Activated T-cell treated with anti-CD3 and anti-CD28 coated beads for 24 hours (primary cell): Measurements from ENCODE around the gene ETAA1.
A peak's percentile ranks its signal among the peaks of the same experiment; 100 is the strongest.

Experiments used
- DNase-seq: peaks from one replicate; pipeline ENCODE4 v3.0.0-alpha.2; 2020; ENCODE audit warnings: low read depth

The ETAA1 gene

GRCh38 chr2:67397143-67397986 lies at the start of gene ETAA1:
Gene ETAA1, plus strand, starts transcription at chr2:67397333. Its CDS starts 116 bp downstream, at chr2:67397449.
- peak; percentile 90 for DNase-seq

GRCh38 chr2:67366832-67367412 lies 30.2 kb upstream of the ETAA1 start:
- no peak for DNase-seq

- DNase-seq = no peak
Measured at GRCh38 chr2:67374481-67374880, 22.7 kb upstream of the ETAA1 start.

- no peak for DNase-seq
Measured at GRCh38 chr2:67374949-67375348, 22.2 kb upstream of the ETAA1 start.

- no peak for DNase-seq
Measured at GRCh38 chr2:67378555-67378954, 18.6 kb upstream of the ETAA1 start.

- no peak for DNase-seq
Measured at GRCh38 chr2:67379048-67379447, 18.1 kb upstream of the ETAA1 start.

GRCh38 chr2:67384123-67384822 lies 12.9 kb upstream of the ETAA1 start:
- no peak for DNase-seq

- no peak for DNase-seq
Measured at GRCh38 chr2:67388680-67389079, 8.5 kb upstream of the ETAA1 start.

- DNase-seq = no peak
Measured at GRCh38 chr2:67389286-67389685, 7.8 kb upstream of the ETAA1 start.

GRCh38 chr2:67389788-67390187 lies 7.3 kb upstream of the ETAA1 start:
- DNase-seq = no peak

- no peak for DNase-seq
Measured at GRCh38 chr2:67393237-67393636, 3.9 kb upstream of the ETAA1 start.

GRCh38 chr2:67394734-67395133 lies 2.4 kb upstream of the ETAA1 start:
- DNase-seq = no peak

GRCh38 chr2:67399144-67399543 lies 2.0 kb downstream of the ETAA1 start:
- no peak for DNase-seq

- no peak for DNase-seq
Measured at GRCh38 chr2:67399831-67400489, 2.8 kb downstream of the ETAA1 start.

- no peak for DNase-seq
Measured at GRCh38 chr2:67400560-67401485, 3.7 kb downstream of the ETAA1 start.

- DNase-seq = no peak
Measured at GRCh38 chr2:67408346-67408745, 11.2 kb downstream of the ETAA1 start.

GRCh38 chr2:67412424-67412823 lies 15.3 kb downstream of the ETAA1 start:
- DNase-seq = no peak

GRCh38 chr2:67414867-67415266 lies 17.7 kb downstream of the ETAA1 start:
- DNase-seq = no peak

GRCh38 chr2:67416136-67416535 lies 19.0 kb downstream of the ETAA1 start:
- no peak for DNase-seq

- DNase-seq = no peak
Measured at GRCh38 chr2:67423489-67423888, 26.4 kb downstream of the ETAA1 start.

GRCh38 chr2:67436221-67436620 lies 39.1 kb downstream of the ETAA1 start:
- no peak for DNase-seq
